Diencephalon (tissue), 1 donor: ENCODE results near the gene RPL32. TPM values are rescaled to one million over a fixed set of nuclear protein-coding genes. Genes with fewer than 3 reads are reported as not detected.

Experiments
- small RNA-seq: library from RNA; depleted of rRNA; stranded (forward); fragments of <200 nt; gene quantifications from one replicate; pipeline ENCODE3, GENCODE V24; 2014
- total RNA-seq: library from RNA; depleted of rRNA; stranded (reverse); fragments of >200 nt; gene quantifications from one replicate; pipeline ENCODE4 v1.2.3, GENCODE V29; 2014

Gene RPL32
- total RNA-seq: 1,365 TPM

DNA sequence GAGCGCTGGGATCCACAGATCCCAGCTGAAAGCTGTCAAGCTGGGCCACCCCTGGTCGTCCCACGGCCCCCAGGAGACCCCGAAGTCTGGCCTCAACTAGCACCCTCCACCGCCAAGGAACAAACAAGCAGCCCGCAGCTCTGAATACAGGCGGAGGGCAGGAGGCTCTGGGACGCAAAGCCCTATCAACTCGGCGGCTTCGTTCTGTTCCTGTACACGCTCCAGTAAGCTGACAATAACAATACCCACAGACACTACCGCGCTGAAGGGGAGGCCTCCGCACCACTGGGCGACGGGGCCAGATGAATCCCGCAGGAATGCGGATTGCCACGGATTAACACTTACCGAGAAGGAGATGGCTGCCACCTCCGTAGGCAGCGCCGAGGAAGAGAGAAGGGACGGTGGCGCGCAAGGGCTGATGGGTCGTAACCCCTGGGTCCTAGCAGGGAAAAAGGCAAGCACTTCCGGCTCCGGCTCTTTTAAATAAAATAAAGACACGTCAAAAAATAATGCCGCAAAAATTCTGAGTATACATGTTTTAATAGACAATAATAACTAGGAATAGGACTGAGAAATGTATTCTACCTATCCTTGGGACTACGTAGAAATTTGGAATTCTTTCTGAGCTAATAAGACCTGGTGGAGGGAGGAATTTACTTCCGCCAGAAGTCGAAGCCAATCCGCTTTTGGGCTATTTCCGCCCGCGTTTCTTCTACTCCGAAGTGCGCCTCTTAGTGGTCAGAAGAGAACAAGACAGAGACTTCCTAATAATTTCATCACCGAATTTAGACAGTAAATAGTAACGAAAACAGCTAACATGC lies at the start of gene RPL32:
Gene RPL32 (minus strand): TSS at position 417 of the 821 bp plus-strand sequence. CDS start 1,328 bp downstream, outside the sequence.

DNA sequence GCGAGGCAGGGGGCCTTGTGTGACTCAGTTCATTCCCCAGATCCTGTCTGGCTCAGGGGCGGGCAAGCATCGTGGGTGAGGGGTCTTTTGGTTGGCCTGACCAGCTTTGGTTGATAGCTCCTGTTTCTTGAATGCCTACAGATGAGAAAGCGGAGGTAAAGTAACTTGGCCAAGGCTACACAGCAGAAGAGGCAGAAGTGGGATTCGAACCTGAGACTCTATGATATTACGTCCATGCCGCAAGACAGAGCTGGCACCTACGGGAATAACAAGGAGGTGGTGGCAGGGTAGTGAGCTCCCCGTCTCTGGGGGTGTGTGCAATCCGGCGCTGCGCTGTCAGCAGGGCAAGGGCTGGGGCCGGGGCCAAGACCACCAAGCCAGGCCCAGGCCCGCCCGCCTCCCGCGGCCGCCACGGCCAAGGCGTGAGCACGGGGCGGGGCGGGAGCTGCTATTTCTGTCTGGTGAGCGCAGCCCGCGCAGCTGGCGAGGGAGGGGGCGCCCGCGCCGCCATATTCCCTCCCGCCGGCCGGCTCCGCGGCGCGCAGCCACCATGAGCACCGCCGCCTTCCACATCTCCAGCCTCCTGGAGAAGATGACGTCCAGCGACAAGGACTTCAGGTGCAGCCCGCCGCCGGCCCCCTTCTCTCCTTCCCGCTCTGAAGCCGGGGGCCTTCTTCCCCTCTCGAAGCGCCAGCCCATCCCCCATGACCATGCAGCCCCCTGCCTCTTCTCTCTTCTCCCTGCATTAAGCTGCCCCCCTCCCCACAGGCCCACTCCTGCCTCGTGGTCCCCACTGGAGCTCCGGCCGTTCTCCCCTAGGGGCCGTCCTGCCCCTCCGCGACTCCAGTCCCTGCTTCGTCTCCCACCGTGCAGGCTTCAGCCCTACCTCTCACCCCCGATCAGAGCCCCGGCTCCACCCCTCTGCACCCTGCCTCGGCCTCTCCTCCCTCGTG lies 44.9 kb downstream of the RPL32 start, which contains the start of gene CAND2:
Gene CAND2 (plus strand): TSS at position 510 of the 953 bp plus-strand sequence. CDS start 41 bp downstream, at position 551.

Small RNA genes within 50 kb of the gene (small RNA-seq; reads per million reads assigned to genes)
- not detected for gene AC034198.1

Other genes starting within 250 kb of the RPL32 start
- 110 TPM for gene RAF1, start 177.4 kb downstream of the RPL32 start, total RNA-seq
- not detected for gene TMEM40, start 82.3 kb downstream of the RPL32 start, total RNA-seq
- 16.8 TPM for gene CAND2, start 44.9 kb downstream of the RPL32 start, total RNA-seq
- gene IQSEC1, start 231.9 kb upstream of the RPL32 start, total RNA-seq: 38.5 TPM